Muscle layer of colon (tissue), 2 donors: ENCODE measurements around the gene RNF43.

Experiments used
- H3K27ac ChIP-seq: one replicate; pipeline ENCODE4 v1.7.0; 2013; ENCODE audit warnings: low read depth, mild to moderate bottlenecking, low read length, moderate library complexity
- H3K27me3 ChIP-seq, 2 donors: one replicate each; pipeline ENCODE4 v1.7.0; 2013; ENCODE audit warnings: low read length in 2 of 2, mild to moderate bottlenecking in 2 of 2; ENCODE audit not compliant: insufficient read depth in 2 of 2, control insufficient read depth in 1 of 2
- H3K36me3 ChIP-seq: one replicate; pipeline ENCODE4 v1.7.0; 2013; ENCODE audit warnings: mild to moderate bottlenecking, low read length; ENCODE audit not compliant: insufficient read depth
- H3K4me1 ChIP-seq: one replicate; pipeline ENCODE4 v1.7.0; 2013; ENCODE audit warnings: mild to moderate bottlenecking, low read length; ENCODE audit not compliant: insufficient read depth
- H3K4me3 ChIP-seq, 2 donors: one replicate each; pipeline ENCODE4 v1.7.0; 2013; ENCODE audit warnings: low read length in 2 of 2, low read depth in 1 of 2, mild to moderate bottlenecking in 1 of 2, moderate library complexity in 1 of 2
- H3K9ac ChIP-seq: one replicate; pipeline ENCODE4 v1.7.0; 2013; ENCODE audit warnings: low read length
- H3K9me3 ChIP-seq: one replicate; pipeline ENCODE4 v1.7.0; 2013; ENCODE audit warnings: mild to moderate bottlenecking, low read length
- donor health status: abdominal sarcoma.
- donor health status: Adenocarcinoma of cecum.

RNF43 gene

DNA sequence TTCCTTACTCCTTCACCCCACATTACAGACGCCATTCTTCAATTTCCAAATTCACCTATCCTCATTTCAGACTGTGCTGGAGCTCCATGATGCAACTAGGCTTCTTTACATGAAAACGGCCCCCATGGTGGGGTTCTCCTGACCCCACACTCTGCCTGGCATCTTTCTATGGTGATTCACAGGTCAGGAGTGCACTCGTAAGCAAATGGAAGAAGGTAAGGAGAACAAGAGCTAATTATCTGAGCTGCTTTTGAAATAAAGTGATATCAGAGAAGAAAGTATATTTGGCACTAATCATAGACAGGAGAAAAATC, 37.9 kb downstream of the RNF43 start:
- Histone ChIP-seq H3K9me3 (no peaks in the 10 kb centered on the region), H3K9ac (no peak overlapping the region), H3K4me1 (no peaks in the 10 kb centered on the region), H3K27me3 (no peaks in the 10 kb centered on the region), H3K36me3 (no peaks in the 10 kb centered on the region), H3K27ac (no peak overlapping the region), H3K4me3 (no peak overlapping the region)

DNA sequence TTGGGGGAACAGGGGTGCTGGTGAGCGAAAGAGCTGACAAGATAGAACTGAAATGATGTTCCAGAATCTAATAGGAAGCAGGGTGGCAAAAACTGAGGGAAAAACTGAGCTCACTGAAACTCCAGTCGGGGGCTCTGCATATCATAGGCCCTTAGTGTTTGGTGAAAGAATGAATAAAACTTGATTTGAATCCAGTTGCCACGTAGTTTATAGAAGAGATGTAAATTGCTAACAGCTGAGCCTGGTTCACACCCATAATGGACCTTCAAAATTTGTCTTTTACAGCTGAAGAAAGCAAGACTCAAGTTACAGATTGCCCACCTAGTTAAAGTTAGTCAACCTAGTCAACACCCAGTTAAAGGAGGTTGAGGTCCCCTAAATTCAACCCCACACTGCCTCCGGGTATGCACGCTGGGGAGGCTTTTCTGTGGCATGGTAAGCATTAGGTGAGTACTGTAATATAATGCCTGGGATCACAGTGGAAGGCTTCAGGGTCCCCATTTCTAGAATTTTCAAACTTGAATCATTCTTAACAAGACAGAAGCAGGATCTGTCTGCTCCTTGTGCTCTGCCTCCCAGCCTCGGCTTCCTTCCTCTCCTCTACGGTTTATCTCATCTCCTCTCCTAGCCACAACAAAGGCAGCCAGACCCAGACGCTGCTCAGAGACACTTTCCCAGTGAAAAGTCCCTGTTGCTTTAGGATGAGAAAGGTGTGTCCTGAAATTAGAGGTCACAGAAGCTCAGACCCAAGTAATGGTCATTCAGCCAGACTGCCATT, 38.4 kb downstream of the RNF43 start:
- H3K4me3 ChIP-seq, result no peak overlapping the region
- no peaks in the 10 kb centered on the region for H3K27me3 ChIP-seq
- H3K9ac ChIP-seq, result no peak overlapping the region
- no peak overlapping the region for H3K27ac ChIP-seq
- no peaks in the 10 kb centered on the region for H3K4me1 ChIP-seq
- no peaks in the 10 kb centered on the region for H3K9me3 ChIP-seq
- H3K36me3 ChIP-seq, result no peaks in the 10 kb centered on the region

DNA sequence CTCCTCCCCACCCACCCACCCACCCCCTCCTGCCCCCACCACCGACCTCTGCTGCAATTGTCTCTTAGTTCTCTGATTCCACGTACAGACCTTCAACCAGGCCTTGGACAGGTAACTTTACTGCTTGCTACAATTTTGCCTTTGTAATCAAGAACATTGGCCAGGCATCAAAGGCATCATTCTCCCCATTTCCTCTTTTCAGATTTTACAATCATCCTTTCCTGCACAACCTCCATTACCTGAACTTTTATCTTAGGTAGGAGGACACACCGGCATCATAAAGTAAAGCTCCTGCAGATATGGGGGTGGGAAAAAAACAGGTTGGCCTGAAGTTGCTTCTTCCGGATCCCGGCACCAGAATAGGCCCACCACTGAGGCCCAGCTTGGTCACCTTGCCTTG, 39.7 kb downstream of the RNF43 start:
- Histone ChIP-seq H3K4me1 (no peaks in the 10 kb centered on the region), H3K9ac (no peak overlapping the region), H3K27me3 (no peaks in the 10 kb centered on the region), H3K9me3 (no peaks in the 10 kb centered on the region), H3K4me3 (no peak overlapping the region), H3K27ac (no peak overlapping the region), H3K36me3 (no peaks in the 10 kb centered on the region)

DNA sequence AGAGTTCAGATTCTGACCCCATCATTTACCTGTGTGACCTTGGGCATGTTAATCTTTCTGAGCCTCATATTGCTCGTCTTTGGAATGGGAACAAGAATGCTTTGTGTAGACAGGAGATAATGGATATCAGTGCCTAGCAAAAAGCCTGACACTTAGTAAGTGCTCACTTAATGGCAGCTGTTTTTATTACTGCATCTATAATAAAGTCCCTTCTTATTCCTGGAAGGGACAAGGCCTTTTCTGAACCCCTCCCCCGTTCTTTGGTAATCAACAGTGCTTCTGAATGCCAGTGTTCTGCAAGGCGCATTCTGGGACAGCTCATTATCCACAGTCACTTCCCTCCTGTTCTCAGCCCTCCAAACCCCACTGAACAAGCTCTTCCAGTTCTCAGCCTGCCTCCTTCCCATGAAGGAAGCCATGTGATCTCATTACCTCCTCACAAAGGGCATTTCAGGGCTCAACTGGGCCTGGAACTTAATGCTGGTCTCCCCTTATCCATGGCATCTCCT, 40.2 kb downstream of the RNF43 start:
- no peaks in the 10 kb centered on the region for H3K9me3 ChIP-seq
- H3K4me1 ChIP-seq, result no peaks in the 10 kb centered on the region
- H3K4me3 ChIP-seq, result no peak overlapping the region
- H3K9ac ChIP-seq, result no peak overlapping the region
- H3K36me3 ChIP-seq, result no peaks in the 10 kb centered on the region
- H3K27ac ChIP-seq, result no peak overlapping the region
- no peaks in the 10 kb centered on the region for H3K27me3 ChIP-seq

DNA sequence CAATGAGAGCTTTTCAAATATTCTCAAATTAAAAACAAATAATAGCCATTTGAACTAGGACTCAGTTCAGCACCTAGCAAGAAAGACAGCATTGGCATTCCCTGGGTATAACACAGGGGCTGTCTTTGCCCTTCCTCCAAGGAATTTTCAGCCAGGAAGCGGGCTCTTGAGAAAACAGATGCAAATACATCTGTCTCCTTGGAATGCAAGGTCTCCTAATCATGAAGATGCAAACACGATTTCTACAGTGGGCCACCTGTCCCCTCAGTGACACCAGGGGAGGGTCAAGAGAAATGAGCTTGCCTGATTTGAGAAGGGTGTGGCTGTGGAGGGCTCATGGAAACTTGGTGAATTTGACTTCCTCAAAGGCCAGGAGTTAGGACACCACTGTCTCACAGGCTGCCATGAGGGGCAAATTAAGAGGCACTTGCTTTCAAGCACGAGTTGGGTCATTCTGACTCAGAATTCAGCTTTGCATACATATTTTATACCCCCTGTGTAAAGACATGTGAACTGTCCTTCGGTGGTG, 40.8 kb downstream of the RNF43 start:
- Histone ChIP-seq H3K27me3 (no peaks in the 10 kb centered on the region), H3K9me3 (no peaks in the 10 kb centered on the region), H3K4me1 (no peaks in the 10 kb centered on the region), H3K27ac (no peak overlapping the region), H3K9ac (no peak overlapping the region), H3K36me3 (no peaks in the 10 kb centered on the region), H3K4me3 (no peak overlapping the region)

DNA sequence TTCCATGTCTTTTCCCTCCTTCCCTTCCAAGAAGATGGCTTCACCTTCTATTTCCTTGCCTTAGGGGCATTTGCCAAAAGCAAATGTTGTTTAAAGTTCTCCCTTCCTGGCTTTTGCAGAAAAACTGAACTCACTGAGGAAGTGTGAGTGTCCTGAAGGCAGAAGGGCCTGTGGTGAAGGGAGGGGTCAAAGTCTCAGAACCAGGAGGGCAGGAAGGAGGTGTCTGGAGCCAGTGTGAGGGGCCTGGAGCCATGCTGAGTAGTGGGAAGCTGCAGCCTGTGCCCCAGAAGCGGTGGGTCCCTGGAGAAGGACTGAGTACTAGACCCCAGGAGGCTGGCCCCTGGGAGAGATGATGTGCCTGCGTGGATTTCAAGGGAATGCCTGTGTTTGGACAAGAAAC, 41.5 kb downstream of the RNF43 start:
- H3K9ac ChIP-seq, result no peak overlapping the region
- H3K4me1 ChIP-seq, result no peaks in the 10 kb centered on the region
- H3K9me3 ChIP-seq, result no peaks in the 10 kb centered on the region
- H3K27ac ChIP-seq, result no peak overlapping the region
- H3K27me3 ChIP-seq, result no peaks in the 10 kb centered on the region
- no peaks in the 10 kb centered on the region for H3K36me3 ChIP-seq
- no peak overlapping the region for H3K4me3 ChIP-seq

DNA sequence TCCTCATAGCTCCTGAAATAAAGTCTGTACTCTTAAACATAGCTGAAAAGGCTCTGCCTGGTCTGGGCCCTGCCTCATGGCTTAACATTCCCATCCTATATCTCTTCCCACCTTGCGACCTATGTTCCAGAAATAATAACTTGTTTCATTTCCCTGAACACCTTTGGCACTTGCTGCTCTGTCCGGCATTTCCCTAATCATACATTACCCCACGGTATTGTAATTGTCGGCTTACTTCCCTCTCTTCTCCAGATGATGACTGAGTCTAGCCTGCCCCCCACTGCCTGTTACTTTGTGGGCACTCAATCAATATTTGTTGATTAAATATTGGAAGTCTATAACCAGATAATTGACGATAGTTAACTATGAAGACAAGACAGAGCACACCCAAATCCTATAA, 42.1 kb downstream of the RNF43 start:
- H3K4me3 ChIP-seq, result no peak overlapping the region

DNA sequence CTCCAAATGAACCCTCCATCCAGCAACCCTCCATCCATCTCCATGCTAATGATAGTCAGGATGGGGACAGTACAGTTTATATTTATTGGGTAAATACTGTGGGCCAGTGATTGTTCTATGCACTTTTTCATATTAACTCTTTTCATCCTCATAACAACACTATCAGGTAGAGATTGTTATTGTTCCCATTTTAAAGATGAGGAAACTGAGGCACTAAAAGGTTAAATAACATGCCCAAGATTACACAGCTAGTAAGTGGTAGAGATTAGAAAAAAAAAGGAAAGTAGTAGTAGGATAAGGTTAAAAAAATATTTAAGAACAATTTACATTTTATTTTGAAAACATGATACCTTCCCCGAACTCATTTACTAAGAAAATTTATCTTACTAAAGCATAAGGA, 43.4 kb downstream of the RNF43 start:
- Histone ChIP-seq H3K36me3 (no peaks in the 10 kb centered on the region), H3K9ac (no peak overlapping the region), H3K4me3 (no peak overlapping the region), H3K9me3 (no peaks in the 10 kb centered on the region), H3K27me3 (no peaks in the 10 kb centered on the region), H3K27ac (no peak overlapping the region), H3K4me1 (no peaks in the 10 kb centered on the region)

More for the DNA sequence above, 42.1 kb downstream of the RNF43 start:
- no peaks in the 10 kb centered on the region for H3K27me3 ChIP-seq
- H3K4me1 ChIP-seq, result no peaks in the 10 kb centered on the region
- H3K9me3 ChIP-seq, result no peaks in the 10 kb centered on the region
- H3K36me3 ChIP-seq, result no peaks in the 10 kb centered on the region
- H3K9ac ChIP-seq, result no peak overlapping the region
- H3K27ac ChIP-seq, result no peak overlapping the region

DNA sequence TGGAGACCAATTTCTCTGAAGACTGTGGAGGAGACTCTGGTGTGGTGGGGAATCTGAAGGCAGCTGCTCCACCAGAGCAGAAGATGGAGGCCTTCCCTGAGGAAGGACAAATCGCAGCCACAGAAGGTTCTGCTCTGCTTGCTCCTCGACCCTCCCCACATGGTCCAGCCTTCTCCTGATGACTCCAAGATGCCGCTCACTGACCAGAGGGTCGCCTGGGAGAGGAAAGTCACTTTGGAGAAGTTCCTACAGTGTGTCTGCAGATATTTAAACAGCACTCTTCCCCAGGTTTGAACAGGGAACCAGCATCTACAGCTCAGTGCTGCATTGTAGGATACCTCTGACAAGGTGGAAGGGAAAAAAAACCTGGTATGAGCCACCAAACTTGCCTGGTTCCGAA, 44.3 kb downstream of the RNF43 start:
- Histone ChIP-seq H3K4me3 (no peak overlapping the region), H3K27me3 (no peaks in the 10 kb centered on the region), H3K36me3 (no peaks in the 10 kb centered on the region), H3K9me3 (no peaks in the 10 kb centered on the region), H3K9ac (no peak overlapping the region), H3K27ac (no peak overlapping the region), H3K4me1 (no peaks in the 10 kb centered on the region)

DNA sequence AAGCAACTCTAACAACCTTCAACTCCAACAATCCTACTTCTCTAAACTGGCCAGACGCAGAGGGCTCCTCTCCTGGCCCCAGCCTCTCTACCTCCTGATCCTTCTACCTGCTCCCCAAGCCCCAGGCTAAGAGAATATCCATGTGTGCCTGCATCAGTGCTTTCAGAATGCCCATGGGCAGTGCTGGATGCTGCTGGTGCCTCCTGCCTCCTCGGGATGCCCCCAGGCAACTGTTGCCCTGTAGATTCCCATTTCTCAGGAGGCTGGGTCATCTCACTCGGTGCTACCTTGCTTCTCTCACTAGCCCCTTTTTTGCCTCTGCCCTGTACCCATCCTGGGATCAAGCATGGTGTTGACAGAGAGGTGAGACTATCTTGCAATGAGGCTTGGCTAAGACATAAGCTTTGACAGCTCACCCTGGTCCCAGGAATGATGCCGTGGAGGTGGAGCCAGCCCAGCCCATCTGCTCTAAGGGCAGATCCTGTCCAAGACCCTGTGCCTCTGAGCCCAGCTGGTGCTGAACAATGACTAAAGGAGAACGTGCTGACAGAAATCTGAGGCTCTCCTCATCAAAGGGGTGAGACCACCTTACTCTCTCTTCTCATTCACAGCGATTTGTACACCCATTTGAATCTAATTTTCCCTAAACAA, 45.9 kb downstream of the RNF43 start:
- H3K36me3 ChIP-seq, result no peaks in the 10 kb centered on the region
- no peaks in the 10 kb centered on the region for H3K9me3 ChIP-seq
- no peak overlapping the region for H3K4me3 ChIP-seq
- no peak overlapping the region for H3K9ac ChIP-seq
- H3K27me3 ChIP-seq, result no peaks in the 10 kb centered on the region
- no peaks in the 10 kb centered on the region for H3K4me1 ChIP-seq
- H3K27ac ChIP-seq, result no peak overlapping the region

DNA sequence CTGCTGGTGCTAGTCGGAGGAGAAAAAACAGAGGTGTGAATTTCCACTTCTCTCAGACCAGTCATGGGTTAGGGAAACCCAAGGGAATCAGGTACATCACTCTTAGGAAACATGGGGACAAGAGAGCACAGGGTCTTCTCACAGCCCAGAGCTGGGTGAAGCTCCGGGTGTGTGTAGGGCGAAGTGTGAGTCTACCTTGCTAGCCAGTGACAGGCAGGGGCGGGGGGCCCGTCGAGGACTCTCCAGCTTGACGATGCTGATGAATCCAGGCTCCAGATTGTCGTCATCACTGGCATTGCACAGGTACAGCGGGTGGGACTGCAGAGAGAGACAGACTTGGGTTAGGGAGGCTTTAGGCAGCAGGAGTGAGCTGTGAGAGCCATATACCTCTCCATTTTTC, 46.6 kb downstream of the RNF43 start:
- H3K27me3 ChIP-seq, result no peaks in the 10 kb centered on the region
- H3K9ac ChIP-seq, result no peak overlapping the region
- H3K4me1 ChIP-seq, result no peaks in the 10 kb centered on the region
- no peak overlapping the region for H3K27ac ChIP-seq
- no peak overlapping the region for H3K4me3 ChIP-seq
- H3K9me3 ChIP-seq, result no peaks in the 10 kb centered on the region
- H3K36me3 ChIP-seq, result no peaks in the 10 kb centered on the region

DNA sequence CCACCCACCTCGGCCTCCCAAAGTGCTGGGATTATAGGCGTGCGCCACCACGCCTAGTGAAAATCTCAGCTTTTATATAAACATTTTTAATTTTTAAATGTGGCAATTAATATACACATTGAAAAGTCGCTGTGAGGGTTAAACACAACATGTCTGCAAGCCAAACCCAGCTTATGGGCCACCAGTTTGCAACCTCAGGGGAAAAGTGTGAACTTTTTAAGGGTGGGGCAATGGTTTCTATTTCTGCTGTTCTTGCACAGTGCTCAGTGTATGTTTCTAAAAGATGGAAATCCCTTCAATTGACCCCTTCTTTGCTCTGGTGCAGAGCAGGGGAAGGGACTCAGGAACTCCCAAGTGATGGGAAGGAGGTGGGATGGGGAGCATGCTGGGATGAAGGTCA, 47.0 kb downstream of the RNF43 start:
- no peak overlapping the region for H3K27ac ChIP-seq

More for the DNA sequence above, 47.0 kb downstream of the RNF43 start:
- Histone ChIP-seq H3K36me3 (no peaks in the 10 kb centered on the region), H3K27me3 (no peaks in the 10 kb centered on the region), H3K9ac (no peak overlapping the region), H3K4me3 (no peak overlapping the region), H3K9me3 (no peaks in the 10 kb centered on the region), H3K4me1 (no peaks in the 10 kb centered on the region)
